Stimulated activated naive CD4-positive, alpha-beta T cell (primary cell): ENCODE data around the gene LGALS14.
"Not testable (repeated sequence)": the region's sequence is repeated elsewhere in the genome, so short reads cannot be mapped to it uniquely, and the experiment has no call there.

Experiments used
- DNase-seq, 6 experiments: peaks; one replicate each; lab custom pipeline; 2025; lab: John Stamatoyannopoulos, UW

Gene LGALS14, protein sequence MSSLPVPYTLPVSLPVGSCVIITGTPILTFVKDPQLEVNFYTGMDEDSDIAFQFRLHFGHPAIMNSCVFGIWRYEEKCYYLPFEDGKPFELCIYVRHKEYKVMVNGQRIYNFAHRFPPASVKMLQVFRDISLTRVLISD

DNA sequence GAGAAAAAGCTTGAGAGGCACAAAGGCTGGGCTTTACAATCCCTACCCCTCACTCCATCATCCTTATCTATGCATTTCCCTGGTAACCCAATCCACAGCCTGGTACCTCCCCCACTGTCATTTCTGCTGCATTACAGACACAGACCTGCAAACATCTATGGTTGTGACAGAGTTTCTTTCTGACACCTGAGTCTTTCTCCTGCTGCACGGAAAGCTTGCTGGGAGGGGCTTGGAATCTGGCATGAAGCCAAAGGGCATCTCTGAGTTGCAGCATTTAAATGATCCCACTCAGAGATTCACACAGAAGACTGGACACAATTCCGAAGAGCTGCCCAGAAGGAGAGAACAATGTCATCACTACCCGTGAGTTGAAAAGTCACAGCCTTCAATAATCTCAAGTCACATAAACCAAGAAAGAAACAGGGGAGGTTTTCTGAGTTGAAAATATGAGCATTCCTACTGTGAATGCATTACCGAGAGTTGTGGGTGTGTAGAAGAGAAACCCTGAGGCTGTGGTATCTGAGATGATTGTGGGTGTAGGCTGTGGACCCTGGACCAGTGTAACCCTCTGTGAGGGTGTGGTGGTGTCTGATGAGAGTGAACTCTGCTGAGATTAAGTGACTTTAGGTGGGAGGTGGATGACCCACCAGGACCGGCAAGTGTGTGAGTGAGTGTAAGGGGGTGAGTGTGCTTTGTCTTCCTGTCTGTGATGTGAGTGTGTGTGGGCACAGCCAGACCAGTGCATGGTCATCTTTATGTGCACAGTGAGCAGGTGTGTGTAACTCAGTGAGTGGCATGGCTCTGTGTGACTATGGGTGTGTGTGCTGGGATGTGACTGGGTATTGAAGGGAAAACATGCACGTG, at the start of gene LGALS14:
LGALS14 (plus strand) TSS at position 301 of the 864 bp plus-strand sequence; CDS start at position 349, 48 bp downstream.
- DNase-seq: no peak

DNA sequence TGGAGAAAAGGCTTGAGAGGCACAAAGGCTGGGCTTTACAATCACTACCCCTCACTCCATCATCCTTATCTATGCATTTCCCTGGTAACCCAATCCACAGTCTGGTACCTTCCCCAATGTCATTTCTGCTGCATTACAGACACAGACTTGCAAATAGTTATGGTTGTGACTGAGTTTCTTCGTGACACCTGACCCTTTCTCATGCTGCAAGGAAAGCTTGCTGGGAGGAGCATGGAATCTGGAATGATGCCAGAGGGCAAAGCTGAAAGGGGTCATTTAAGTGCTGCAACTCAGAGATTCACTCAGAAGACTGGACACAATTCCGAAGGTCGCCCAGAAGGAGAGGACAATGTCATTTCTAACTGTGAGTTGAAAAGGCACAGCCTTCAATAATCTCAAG, 48.7 kb upstream of the LGALS14 start, which contains the start of gene LGALS16:
LGALS16 (plus strand) TSS at position 301 of the 400 bp plus-strand sequence; CDS start at position 350, 49 bp downstream.
- DNase-seq: no peak

DNA sequence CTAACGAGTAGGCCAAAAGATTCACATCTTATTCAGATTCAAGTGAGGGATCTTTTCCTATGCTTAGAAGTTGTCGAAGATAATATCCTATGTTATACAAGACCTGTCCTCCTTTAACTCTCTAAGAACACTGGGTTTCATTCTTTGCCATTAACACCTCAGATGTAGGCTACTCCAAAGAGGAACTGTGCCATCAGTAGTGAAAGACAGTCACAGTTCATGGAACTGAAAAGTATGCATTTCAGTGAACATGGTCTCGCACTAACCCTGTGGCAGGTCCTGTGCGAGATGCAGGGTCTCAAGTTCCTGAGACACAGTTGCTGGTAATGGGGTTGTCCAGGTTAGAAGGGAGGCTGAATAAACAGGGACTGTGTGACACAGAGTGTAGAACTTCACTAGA, 44.5 kb upstream of the LGALS14 start:
- DNase-seq: no peak

DNA sequence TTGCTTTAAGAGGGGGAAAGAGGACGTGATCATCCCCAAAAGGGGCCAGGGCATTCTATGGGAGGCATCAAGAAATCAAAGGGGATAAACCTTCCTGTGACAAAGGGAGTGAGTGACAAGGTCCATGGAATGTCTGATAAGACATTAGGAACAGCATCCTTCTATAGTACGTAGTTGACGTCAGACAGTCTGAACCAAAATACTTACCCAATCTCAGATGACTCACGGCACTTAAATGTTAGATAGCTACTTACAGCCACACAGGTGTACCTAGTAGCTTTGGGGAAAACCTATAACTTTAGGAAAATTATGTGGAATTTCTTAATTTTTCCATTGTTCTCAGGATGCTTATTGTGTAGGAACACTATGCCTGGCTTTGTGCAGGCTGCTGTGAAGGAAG, 43.6 kb upstream of the LGALS14 start:
- no peak for DNase-seq

DNA sequence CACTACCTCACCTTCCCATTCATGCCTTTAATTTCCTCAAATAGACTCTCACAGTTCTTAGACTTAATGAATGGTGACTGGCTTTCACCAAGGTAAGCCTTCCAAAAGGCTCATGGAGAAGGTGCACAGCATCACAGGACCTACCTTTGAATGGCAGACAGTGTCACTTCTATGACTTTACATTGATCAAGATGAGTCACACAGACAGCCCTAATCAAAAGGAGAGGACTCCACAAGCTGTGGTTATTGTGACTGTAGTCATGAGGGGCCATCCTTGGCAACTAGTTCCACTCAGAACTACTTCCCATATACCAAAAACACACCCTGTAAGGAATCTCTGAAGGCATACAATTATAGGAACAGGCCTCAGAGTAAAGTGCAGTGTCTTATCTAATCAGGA, 42.7 kb upstream of the LGALS14 start:
- no peak for DNase-seq

DNA sequence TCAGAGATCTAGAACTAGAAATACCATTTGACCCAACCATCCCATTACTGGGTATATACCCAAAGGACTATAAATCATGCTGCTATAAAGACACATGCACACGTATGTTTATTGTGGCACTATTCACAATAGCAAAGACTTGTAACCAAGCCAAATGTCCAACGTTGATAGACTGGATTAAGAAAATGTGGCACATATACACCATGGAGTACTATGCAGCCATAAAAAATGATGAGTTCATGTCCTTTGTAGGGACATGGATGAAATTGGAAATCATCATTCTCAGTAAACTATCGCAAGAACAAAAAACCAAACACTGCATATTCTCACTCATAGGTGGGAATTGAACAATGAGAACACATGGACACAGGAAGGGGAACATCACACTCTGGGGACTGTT, 34.4 kb upstream of the LGALS14 start:
- DNase-seq: not testable (repeated sequence)

DNA sequence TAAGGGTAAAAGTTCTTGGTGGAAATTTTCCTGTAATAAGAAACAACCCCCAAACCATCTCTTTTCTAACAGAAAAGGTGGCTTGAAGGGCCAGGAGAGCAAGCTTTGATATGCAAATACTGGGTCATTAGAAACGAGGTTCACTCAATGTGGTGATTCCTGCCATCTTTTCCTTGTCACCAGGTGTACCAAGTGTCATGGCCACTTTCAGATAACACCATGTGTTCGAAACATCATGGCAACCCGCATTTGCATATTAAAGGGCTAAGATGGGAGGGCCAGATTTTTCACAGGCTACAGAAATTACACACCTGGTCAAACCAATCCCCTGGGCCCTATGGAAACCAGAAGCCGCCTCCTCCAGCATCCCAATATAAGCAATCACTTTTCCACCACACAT, 33.3 kb upstream of the LGALS14 start:
- DNase-seq: no peak

DNA sequence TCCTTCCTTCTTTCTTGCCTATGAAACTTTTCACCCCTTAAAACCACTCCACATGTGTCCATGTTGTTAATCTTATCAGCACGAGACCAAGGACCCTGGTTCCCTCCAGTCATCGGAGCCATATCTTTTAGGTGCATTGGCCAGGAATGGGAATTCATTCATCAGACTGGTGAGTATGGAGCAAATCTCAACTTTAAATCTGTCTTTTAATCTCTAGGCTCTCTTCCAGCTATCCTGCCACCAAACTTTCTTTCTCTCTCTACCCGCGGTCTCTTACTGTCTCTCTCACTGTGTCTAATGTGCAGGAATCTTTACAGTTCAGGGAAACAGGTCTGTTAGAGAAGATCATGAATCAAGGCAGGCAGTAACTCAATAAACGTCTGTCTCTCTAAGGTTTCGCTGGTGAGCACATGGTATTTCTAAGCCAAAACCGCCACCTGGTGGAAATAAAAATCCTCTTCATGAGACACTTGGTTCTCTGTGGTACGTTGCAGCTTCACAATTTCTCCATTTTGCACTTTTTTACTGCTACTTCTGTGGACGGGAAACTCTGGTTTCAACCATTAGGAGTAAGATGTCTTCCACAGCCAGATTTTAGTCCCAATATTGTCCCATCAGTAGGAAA, 32.4 kb upstream of the LGALS14 start:
- peak in 5 of 6 experiments; percentile 23 to 73 (median 39) for DNase-seq

DNA sequence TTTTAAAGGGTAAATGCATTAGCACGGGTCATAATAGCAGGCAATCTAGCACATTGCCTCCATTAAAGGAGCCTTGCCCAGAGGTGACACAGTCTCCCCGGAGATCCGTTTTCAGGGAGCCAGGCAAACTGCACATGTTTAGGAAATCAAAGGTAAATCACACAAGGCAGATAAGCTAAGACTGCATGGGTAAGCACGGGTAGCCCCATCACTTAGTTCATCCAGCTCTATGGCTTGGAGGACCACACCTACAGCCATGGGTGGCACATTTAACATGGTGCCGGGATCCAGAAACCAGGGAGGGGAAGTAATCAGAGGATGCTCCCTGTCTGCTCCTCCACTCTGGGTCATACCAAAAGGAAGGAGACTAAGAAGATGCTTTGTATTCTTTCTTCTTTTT, 31.8 kb upstream of the LGALS14 start:
- DNase-seq: no peak

DNA sequence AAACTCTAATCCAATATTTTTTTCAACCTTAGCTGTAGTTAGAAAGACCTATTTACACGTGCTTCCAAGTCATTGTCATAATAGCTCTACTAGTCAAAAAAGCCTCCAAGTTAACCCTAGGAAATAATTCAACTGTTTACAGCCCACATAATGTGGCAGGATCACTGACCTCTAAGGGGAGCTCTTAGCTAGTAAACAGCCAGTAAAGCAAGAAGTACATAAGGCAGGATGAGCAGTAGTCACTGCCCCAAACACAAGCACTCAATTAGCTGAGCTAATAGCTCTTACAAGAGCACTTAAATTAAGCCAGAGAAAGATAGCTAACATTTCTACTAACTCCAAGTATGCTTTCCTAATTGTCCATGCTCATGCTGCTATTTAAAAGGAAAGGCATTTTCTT, 30.4 kb upstream of the LGALS14 start:
- not testable (repeated sequence) for DNase-seq

DNA sequence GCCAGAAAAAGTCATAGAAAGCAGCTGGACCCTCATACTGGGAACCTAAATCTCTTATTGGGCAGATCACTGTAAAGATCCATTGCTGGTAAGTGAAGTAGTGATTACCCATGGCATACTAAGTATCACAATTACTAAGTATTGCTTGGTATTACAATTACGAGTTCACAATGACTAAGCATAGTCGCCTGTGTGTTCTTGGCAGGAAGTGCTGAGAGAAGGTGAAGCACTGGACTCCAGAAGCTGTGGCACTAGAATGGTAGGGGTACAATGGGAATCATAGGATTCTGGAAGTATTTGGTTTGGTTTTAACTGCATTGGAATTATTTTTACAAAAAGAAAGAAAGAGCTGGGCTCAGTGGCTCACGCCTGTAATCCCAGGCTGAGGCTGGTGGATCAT, 28.3 kb upstream of the LGALS14 start:
- DNase-seq: no peak

DNA sequence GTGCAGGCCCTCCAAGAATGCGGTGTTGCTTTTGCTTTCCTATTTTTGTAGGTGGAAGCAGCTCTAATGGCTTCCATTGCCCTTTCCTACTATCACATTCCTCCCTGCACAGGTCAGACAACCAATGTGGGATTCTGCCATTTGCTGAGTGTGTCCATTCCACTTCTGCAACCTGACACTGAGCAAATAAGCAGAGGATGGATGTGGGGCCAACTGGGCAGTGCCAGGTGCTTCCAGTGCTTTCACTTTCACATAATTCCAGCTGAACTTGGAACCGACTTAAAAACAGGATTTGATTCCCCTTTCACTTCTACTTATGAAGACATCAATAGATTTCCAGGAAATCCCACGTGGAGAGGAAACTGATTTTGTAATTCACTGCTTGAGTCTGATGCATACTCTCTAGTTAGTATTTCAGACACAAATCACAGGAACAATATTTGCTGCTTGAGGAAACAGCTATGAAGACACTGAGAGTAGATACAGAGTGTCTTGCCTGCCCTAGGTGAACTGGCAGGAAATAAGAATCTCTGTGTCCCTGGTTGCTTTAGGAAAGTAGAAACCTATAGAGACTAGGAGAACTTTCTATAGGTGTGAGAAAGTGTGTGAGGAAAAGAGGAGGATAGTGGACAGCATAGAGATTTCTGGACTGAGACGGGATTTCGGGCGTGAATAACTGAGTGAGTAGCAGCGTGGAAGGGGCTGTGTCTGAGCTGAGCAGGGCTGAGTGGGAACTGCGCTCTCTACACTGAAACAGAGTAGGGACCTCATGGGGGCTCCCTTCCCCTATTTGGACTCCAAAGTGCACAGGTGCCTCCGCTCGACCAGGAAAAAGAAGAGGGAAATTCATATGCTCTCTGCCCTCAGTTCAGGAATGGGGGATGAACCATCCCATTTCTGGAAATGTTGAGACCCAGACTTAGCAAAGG, 26.1 kb upstream of the LGALS14 start:
- DNase-seq: peak in 1 of 6 experiments; percentile 4

DNA sequence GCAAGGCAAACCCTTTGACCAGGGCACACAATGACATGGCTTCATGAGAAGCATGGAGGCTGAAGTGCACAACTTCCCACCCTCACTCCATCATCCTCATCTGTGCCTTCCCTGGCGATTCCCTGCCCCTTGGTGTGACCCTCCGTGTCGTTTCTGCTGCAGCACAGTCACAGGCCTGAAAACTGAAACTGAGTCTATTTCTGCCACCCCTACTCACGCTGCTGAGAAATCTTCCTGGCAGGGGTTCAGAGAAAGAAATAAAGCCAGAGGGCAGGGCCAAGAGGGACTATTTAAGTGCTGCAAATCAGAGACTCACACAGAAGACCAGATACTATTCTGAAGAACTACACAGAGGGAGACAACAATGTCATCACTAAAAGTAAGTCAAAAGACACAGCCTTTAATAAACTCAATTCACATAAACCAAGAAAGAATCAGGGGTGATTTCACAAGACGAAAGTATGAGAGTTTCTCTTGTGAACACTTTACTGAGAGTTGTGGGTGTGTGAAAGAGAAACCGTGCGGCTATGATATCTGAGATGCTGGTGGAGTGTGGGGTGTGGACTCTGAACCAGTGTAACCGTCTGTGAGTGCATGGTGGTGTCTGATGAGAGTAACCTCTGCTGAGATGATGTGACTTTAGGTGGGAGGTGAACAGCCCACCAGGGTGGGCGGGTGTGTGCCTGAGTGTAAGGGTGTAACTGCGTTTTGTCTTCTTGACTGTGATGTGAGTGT, 25.1 kb upstream of the LGALS14 start:
- DNase-seq: peak in 2 of 6 experiments; percentile 25 to 41

DNA sequence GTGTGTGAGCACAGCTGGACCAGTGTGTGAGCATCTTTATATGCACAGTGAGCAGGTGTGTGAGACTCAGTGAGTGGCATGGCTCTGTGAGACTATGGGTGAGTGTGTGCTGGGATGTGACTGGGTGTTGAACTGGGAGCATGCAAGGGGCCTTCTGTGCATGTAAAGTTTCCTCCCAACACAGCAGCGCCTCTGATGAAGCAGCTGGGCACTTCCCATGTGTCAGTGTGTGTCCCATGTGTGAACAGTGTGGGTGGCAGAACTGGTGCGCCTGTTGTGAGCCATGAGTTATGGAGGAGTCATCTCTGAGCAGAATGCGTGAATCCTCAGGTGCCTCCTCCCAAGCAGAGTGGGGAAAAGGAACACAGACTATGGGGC, 24.5 kb upstream of the LGALS14 start:
- no peak for DNase-seq

DNA sequence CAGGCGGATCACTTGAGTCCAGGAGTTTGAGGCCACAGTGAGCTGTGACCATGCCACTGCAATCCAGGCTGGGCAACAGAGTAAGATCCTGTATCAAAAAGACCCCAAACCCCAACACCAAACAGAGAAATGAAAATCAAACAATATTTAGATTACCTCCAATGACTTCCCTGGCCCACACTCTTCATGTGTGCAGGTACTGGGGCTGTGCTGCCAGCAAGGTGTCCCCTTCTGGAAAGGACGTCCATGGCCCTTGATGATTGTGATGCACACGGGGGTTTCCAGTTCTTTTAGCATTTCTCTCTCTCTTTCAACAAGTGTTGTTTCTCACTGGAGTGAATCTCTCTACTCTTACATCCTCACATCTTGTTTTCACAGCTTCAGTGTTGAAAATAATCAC, 23.7 kb upstream of the LGALS14 start:
- no peak for DNase-seq

DNA sequence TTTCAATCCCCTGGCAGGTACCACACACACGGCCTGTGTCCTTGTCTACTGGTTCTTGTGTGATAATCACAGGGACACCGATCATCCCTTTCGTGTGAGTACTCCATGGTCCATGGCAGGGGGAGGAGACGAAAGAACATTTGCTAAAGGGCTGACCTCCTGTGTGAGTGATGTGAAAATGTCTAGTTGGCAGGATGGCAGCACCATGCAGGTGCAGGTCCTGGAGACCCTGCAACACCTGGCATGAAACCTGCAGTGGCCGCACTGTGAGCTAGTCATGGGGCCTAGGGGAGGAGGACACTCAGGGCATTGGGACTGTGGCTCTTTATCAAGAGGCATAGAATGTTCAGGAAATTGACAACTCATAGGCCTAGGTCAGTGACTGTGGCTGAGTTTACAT, 22.9 kb upstream of the LGALS14 start:
- no peak for DNase-seq

DNA sequence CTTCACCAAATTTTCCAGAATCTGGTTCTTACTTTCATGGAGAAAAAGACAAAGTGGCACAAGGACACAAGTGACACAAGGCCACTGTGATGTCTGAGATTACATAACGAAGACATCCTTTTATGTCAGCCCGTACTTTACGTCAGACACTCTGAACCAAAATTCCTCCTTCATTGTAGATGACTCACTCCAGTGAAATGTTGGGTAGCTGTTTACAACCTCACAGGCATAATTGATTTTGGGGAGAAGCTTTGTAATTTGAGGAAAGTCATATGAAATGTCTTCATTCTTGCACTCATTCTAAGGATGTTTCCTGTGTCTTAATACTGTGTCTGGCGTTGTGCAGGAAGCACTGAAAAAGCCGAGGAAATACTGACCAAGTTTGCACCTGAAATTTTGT, 20.0 kb upstream of the LGALS14 start:
- no peak for DNase-seq

DNA sequence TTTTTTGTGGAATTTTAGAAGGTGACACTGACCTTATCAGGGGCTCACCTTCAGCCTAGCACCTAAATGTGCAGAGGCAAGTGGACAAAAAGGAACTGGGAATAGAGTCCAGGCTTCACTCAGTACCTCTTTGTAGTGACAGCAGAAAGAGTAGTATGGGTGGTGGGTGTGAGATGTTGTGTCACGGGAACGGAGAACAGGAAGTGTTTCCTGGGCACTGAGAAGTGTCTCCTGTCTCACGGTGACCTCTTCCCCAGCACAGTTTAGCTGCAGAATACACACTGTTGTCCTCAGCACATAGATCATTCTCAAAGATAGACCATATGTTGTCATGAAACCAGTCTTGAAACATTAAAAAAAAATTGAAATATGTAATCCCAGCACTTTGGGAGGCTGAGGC, 17.5 kb upstream of the LGALS14 start:
- DNase-seq: no peak

DNA sequence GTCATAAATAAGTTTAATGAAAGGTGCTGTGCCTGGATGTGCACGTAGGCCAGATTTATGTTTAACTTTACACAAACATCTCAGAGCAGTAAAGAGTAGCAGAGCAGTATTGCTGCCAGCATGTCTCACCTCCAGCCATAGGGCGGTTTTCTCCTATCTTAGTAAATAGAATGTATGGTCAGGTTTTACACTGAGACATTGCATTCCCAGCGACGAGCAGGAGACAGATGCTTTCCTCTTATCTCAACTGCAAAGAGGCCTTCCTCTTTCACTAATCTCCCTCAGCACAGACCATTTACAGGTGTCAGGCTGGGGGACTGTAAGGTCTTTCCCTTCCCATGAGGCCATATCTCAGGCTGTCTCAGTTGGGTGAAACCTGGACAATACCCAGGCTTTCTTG, 15.6 kb upstream of the LGALS14 start:
- DNase-seq: not testable (repeated sequence)

DNA sequence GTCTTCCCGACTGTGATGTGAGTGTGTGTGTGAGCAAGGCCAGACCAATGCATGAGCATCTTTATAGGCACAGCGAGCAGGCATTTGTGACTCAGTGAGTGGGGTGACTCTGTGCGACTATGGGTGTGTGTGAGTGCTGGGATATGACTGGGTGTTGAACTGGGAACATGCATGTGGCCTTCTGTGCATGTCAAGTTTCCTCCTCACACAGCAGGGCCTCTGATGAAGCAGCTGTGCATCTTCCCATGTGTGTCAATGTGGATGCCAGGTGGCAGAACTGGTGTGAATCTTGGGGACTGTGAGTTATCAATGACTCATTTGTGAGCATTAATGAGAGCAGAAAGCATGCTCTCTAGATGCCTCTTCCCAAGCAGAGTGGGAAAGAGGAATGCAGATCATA, 12.1 kb upstream of the LGALS14 start:
- no peak for DNase-seq

DNA sequence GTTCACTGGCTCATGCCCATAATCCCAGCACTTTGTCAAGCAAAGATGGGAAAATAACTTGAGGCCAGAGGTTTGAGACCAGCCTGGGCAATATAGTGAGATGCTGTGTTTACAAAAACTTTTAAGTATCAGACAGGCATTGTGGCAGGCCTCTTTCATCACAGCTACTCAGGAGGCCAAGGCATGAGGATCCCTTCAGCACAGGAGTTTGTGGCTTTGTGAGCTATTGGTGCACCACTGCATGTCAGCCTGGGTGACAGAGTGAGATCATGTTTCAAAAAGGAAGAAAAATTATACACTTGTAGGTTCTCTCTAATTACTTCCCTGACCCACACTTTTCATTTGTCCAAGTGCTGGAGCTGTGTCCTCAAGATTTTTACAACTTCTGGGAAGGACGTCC, 11.5 kb upstream of the LGALS14 start:
- no peak for DNase-seq
